DOHH2 (cell line): Measurements from ENCODE around the gene EEF1A1.
"Not testable (repeated sequence)": the region's sequence is repeated elsewhere in the genome, so short reads cannot be mapped to it uniquely, and the experiment has no call there.

Source experiments
- H3F3A ChIP-seq: fragments of 200-600 bp; sonication (generic), shearing (Covaris generic); 2 replicates; pipeline ENCODE4 v1.6.0; 2016; ENCODE audit warnings: antibody characterized with exemption, mild to moderate bottlenecking; ENCODE audit not compliant: control insufficient read depth, insufficient read depth
- H3K27ac ChIP-seq: fragments of 200-600 bp; sonication (generic); 2 replicates; pipeline ENCODE4 v1.5.1; 2014; ENCODE audit warnings: low read depth, mild to moderate bottlenecking, low read length, moderate library complexity
- H3K27me3 ChIP-seq: fragments of 200-600 bp; sonication (generic); 2 replicates; pipeline ENCODE4 v1.6.1; 2014; ENCODE audit warnings: mild to moderate bottlenecking, low read length, mixed read lengths; ENCODE audit not compliant: control insufficient read depth
- H3K36me3 ChIP-seq: fragments of 200-600 bp; sonication (generic); 2 replicates; pipeline ENCODE4 v1.6.1; 2014; ENCODE audit warnings: mild to moderate bottlenecking, low read length, moderate library complexity, mixed read lengths; ENCODE audit not compliant: control insufficient read depth
- H3K4me1 ChIP-seq: fragments of 200-600 bp; sonication (generic); 2 replicates; pipeline ENCODE4 v1.6.1; 2014; ENCODE audit warnings: mild to moderate bottlenecking, low read length, mixed read lengths; ENCODE audit not compliant: control insufficient read depth
- H3K4me2 ChIP-seq: fragments of 200-600 bp; sonication (generic); 2 replicates; pipeline ENCODE4 v1.6.0; 2014; ENCODE audit warnings: mild to moderate bottlenecking, low read length, moderate library complexity
- H3K4me3 ChIP-seq: fragments of 200-600 bp; sonication (generic); 2 replicates; pipeline ENCODE4 v1.5.1; 2014; ENCODE audit warnings: mild to moderate bottlenecking, low read length, mixed read lengths
- H3K79me2 ChIP-seq: fragments of 200-600 bp; sonication (generic); 2 replicates; pipeline ENCODE4 v1.6.1; 2014; ENCODE audit warnings: mild to moderate bottlenecking, low read length, mixed read lengths; ENCODE audit not compliant: control insufficient read depth
- H3K9me2 ChIP-seq: fragments of 200-600 bp; sonication (generic); replicated peaks from 2 replicates; pipeline ENCODE4 v1.6.1; 2014; ENCODE audit warnings: mild to moderate bottlenecking, low read length, mixed read lengths; ENCODE audit not compliant: control insufficient read depth
- H3K9me3 ChIP-seq: fragments of 200-600 bp; sonication (generic); 2 replicates; pipeline ENCODE4 v1.6.1; 2014; ENCODE audit warnings: antibody characterized with exemption, low read length, mixed read lengths; ENCODE audit not compliant: control insufficient read depth, insufficient read depth
- H4K20me1 ChIP-seq: fragments of 200-600 bp; sonication (generic); 2 replicates; pipeline ENCODE4 v1.6.0; 2014; ENCODE audit warnings: low read depth, mild to moderate bottlenecking, antibody characterized with exemption, low read length, moderate library complexity; ENCODE audit not compliant: control insufficient read depth, insufficient read depth
- CTCF ChIP-seq: fragments of 200-600 bp; sonication (generic); IDR thresholded peaks from one replicate; pipeline ENCODE4 v1.5.1; 2014; ENCODE audit warnings: antibody characterized with exemption, mild to moderate bottlenecking, low read depth, low read length; ENCODE audit not compliant: poor library complexity, severe bottlenecking
- EZH2phosphoT487 ChIP-seq: fragments of 200-600 bp; sonication (generic); IDR thresholded peaks from 2 replicates; pipeline ENCODE4 v1.6.1; 2017; ENCODE audit warnings: borderline replicate concordance, mild to moderate bottlenecking, antibody characterized with exemption, low read length, moderate library complexity, mixed read lengths

EEF1A1 gene

GRCh38 chr6:73560853-73561407, 40.1 kb upstream of the EEF1A1 start:
- H3F3A ChIP-seq = no peaks in the 10 kb centered on the region
- no peaks in the 10 kb centered on the region for H4K20me1 ChIP-seq
- H3K4me1 ChIP-seq = no peaks in the 10 kb centered on the region
- no peak overlapping the region for H3K4me3 ChIP-seq
- H3K9me2 ChIP-seq = no peaks in the 10 kb centered on the region
- no peaks in the 10 kb centered on the region for H3K79me2 ChIP-seq
- no peaks in the 10 kb centered on the region for H3K9me3 ChIP-seq
- no peak overlapping the region for H3K4me2 ChIP-seq
- no peak overlapping the region for H3K27ac ChIP-seq
- H3K36me3 ChIP-seq = no peaks in the 10 kb centered on the region
- TF ChIP-seq CTCF (no peak), EZH2phosphoT487 (no peak)
- no peaks in the 10 kb centered on the region for H3K27me3 ChIP-seq

GRCh38 chr6:73560182-73560732, 39.4 kb upstream of the EEF1A1 start:
- Histone ChIP-seq H3K27ac (no peak overlapping the region), H3F3A (no peaks in the 10 kb centered on the region), H3K9me3 (no peaks in the 10 kb centered on the region), H3K4me3 (no peak overlapping the region), H4K20me1 (no peaks in the 10 kb centered on the region), H3K4me1 (no peaks in the 10 kb centered on the region), H3K79me2 (no peaks in the 10 kb centered on the region), H3K9me2 (no peaks in the 10 kb centered on the region), H3K4me2 (no peak overlapping the region), H3K36me3 (no peaks in the 10 kb centered on the region), H3K27me3 (no peaks in the 10 kb centered on the region)
- TF ChIP-seq CTCF (no peak), EZH2phosphoT487 (no peak)

GRCh38 chr6:73559399-73559794, 38.6 kb upstream of the EEF1A1 start:
- not testable (repeated sequence) for H3K36me3 ChIP-seq, H4K20me1 ChIP-seq, H3K9me3 ChIP-seq, H3K27me3 ChIP-seq, H3K4me1 ChIP-seq, H3K27ac ChIP-seq, H3K4me3 ChIP-seq, H3K9me2 ChIP-seq, H3F3A ChIP-seq, H3K4me2 ChIP-seq, H3K79me2 ChIP-seq

GRCh38 chr6:73558624-73559398, 38.0 kb upstream of the EEF1A1 start:
- H3K36me3 ChIP-seq = no peaks in the 10 kb centered on the region
- H3K9me3 ChIP-seq = no peaks in the 10 kb centered on the region
- H4K20me1 ChIP-seq = no peaks in the 10 kb centered on the region
- H3K27me3 ChIP-seq = no peaks in the 10 kb centered on the region
- no peaks in the 10 kb centered on the region for H3K9me2 ChIP-seq
- TF ChIP-seq EZH2phosphoT487 (no peak), CTCF (no peak)
- no peaks in the 10 kb centered on the region for H3K4me1 ChIP-seq
- no peak overlapping the region for H3K27ac ChIP-seq
- no peaks in the 10 kb centered on the region for H3K79me2 ChIP-seq
- no peak overlapping the region for H3K4me2 ChIP-seq
- H3K4me3 ChIP-seq = no peak overlapping the region
- H3F3A ChIP-seq = no peaks in the 10 kb centered on the region
